ENCODE results near the gene TOR4A.
"Not testable (repeated sequence)": the region's sequence is repeated elsewhere in the genome, so short reads cannot be mapped to it uniquely, and the experiment has no call there.

TOR4A gene

GRCh38 chr9:137239541-137240200, 37.9 kb upstream of the TOR4A start:
- H3K9me3 ChIP-seq (ENCODE audit: control insufficient read depth, low read length); H3K27me3 ChIP-seq (ENCODE audit: control insufficient read depth, insufficient read depth, low read length, poor library complexity, severe bottlenecking); H3K36me3 ChIP-seq (ENCODE audit: control insufficient read depth, insufficient read depth, low read length): not testable (repeated sequence)
- H3K27ac ChIP-seq (ENCODE audit: insufficient read depth, low read depth, low read length, poor library complexity, severe bottlenecking) = peak overlapping the region; percentile 91
- WGBS, 2 experiments = 64 to 65% methylated on average over 27 of the region's 27 CpGs
- peaks cover 50% of the 10 kb centered on the region for H3K4me1 ChIP-seq (ENCODE audit: control insufficient read depth, insufficient read depth, low read length)
- H3K4me3 ChIP-seq (ENCODE audit: insufficient read depth, low read depth, low read length) = peak overlapping the region; percentile 81

- no peaks in the 10 kb centered on the region for H3K9me3 ChIP-seq (ENCODE audit: control insufficient read depth, low read length)
- peaks cover 7% of the 10 kb centered on the region for H3K36me3 ChIP-seq (ENCODE audit: control insufficient read depth, insufficient read depth, low read length)
- H3K27me3 ChIP-seq (ENCODE audit: control insufficient read depth, insufficient read depth, low read length, poor library complexity, severe bottlenecking) = no peaks in the 10 kb centered on the region
- H3K4me1 ChIP-seq (ENCODE audit: control insufficient read depth, insufficient read depth, low read length) = peaks cover 50% of the 10 kb centered on the region
- 0% methylated on average over 58 of the region's 58 CpGs for WGBS, 2 experiments
- peak overlapping the region; percentile 91 for H3K27ac ChIP-seq (ENCODE audit: insufficient read depth, low read depth, low read length, poor library complexity, severe bottlenecking)
- peak overlapping the region; percentile 81 for H3K4me3 ChIP-seq (ENCODE audit: insufficient read depth, low read depth, low read length)
Measured at GRCh38 chr9:137240318-137240840, 37.1 kb upstream of the TOR4A start.

- 0 to 1% methylated on average over 67 of the region's 67 CpGs for WGBS, 2 experiments
Measured at GRCh38 chr9:137240841-137241489, 36.6 kb upstream of the TOR4A start, which contains the start of gene TUBB4B. Gene TUBB4B (plus strand): TSS chr9:137241287. CDS start chr9:137241361, 74 bp downstream.

GRCh38 chr9:137241490-137242268, 35.8 kb upstream of the TOR4A start:
- Histone ChIP-seq H3K27ac (ENCODE audit: insufficient read depth, low read depth, low read length, poor library complexity, severe bottlenecking) (no peak overlapping the region), H3K9me3 (ENCODE audit: control insufficient read depth, low read length) (no peaks in the 10 kb centered on the region), H3K4me3 (ENCODE audit: insufficient read depth, low read depth, low read length) (peak overlapping the region; percentile 80), H3K36me3 (ENCODE audit: control insufficient read depth, insufficient read depth, low read length) (peaks cover 7% of the 10 kb centered on the region), H3K27me3 (ENCODE audit: control insufficient read depth, insufficient read depth, low read length, poor library complexity, severe bottlenecking) (no peaks in the 10 kb centered on the region), H3K4me1 (ENCODE audit: control insufficient read depth, insufficient read depth, low read length) (peaks cover 45% of the 10 kb centered on the region)
- 2 to 3% methylated on average over 83 of the region's 83 CpGs for WGBS, 2 experiments

More at GRCh38 chr9:137240841-137241489, 36.6 kb upstream of the TOR4A start, which contains the start of gene TUBB4B:
- H3K9me3 ChIP-seq (ENCODE audit: control insufficient read depth, low read length) = no peaks in the 10 kb centered on the region
- H3K4me1 ChIP-seq (ENCODE audit: control insufficient read depth, insufficient read depth, low read length) = peaks cover 50% of the 10 kb centered on the region
- peak within 1 kb of the TSS; percentile 91 for H3K27ac ChIP-seq (ENCODE audit: insufficient read depth, low read depth, low read length, poor library complexity, severe bottlenecking)
- peaks cover 7% of the 10 kb centered on the region for H3K36me3 ChIP-seq (ENCODE audit: control insufficient read depth, insufficient read depth, low read length)
- peak within 1 kb of the TSS; percentile 81 for H3K4me3 ChIP-seq (ENCODE audit: insufficient read depth, low read depth, low read length)
- H3K27me3 ChIP-seq (ENCODE audit: control insufficient read depth, insufficient read depth, low read length, poor library complexity, severe bottlenecking) = no peaks in the 10 kb centered on the region

GRCh38 chr9:137242269-137243203, 35.0 kb upstream of the TOR4A start:
- 87 to 88% methylated on average over 36 of the region's 36 CpGs for WGBS, 2 experiments
- Histone ChIP-seq H3K9me3 (ENCODE audit: control insufficient read depth, low read length) (no peaks in the 10 kb centered on the region), H3K27ac (ENCODE audit: insufficient read depth, low read depth, low read length, poor library complexity, severe bottlenecking) (no peak overlapping the region), H3K27me3 (ENCODE audit: control insufficient read depth, insufficient read depth, low read length, poor library complexity, severe bottlenecking) (no peaks in the 10 kb centered on the region), H3K4me3 (ENCODE audit: insufficient read depth, low read depth, low read length) (peak overlapping the region; percentile 80), H3K36me3 (ENCODE audit: control insufficient read depth, insufficient read depth, low read length) (peaks cover 7% of the 10 kb centered on the region), H3K4me1 (ENCODE audit: control insufficient read depth, insufficient read depth, low read length) (peaks cover 41% of the 10 kb centered on the region)

- not testable (repeated sequence) for H3K4me3 ChIP-seq (ENCODE audit: insufficient read depth, low read depth, low read length); H3K9me3 ChIP-seq (ENCODE audit: control insufficient read depth, low read length); H3K27me3 ChIP-seq (ENCODE audit: control insufficient read depth, insufficient read depth, low read length, poor library complexity, severe bottlenecking); H3K36me3 ChIP-seq (ENCODE audit: control insufficient read depth, insufficient read depth, low read length); H3K27ac ChIP-seq (ENCODE audit: insufficient read depth, low read depth, low read length, poor library complexity, severe bottlenecking)
- peaks cover 36% of the 10 kb centered on the region for H3K4me1 ChIP-seq (ENCODE audit: control insufficient read depth, insufficient read depth, low read length)
- 96 to 97% methylated on average over 18 of the region's 18 CpGs for WGBS, 2 experiments
Measured at GRCh38 chr9:137243266-137243625, 34.3 kb upstream of the TOR4A start.

GRCh38 chr9:137243626-137244485, 33.7 kb upstream of the TOR4A start:
- Histone ChIP-seq H3K36me3 (ENCODE audit: control insufficient read depth, insufficient read depth, low read length) (peaks cover 7% of the 10 kb centered on the region), H3K4me1 (ENCODE audit: control insufficient read depth, insufficient read depth, low read length) (peaks cover 34% of the 10 kb centered on the region), H3K4me3 (ENCODE audit: insufficient read depth, low read depth, low read length) (no peak overlapping the region), H3K9me3 (ENCODE audit: control insufficient read depth, low read length) (no peaks in the 10 kb centered on the region), H3K27ac (ENCODE audit: insufficient read depth, low read depth, low read length, poor library complexity, severe bottlenecking) (no peak overlapping the region), H3K27me3 (ENCODE audit: control insufficient read depth, insufficient read depth, low read length, poor library complexity, severe bottlenecking) (no peaks in the 10 kb centered on the region)
- WGBS, 2 experiments = 75 to 80% methylated on average over 15 of the region's 15 CpGs

- Histone ChIP-seq H3K9me3 (ENCODE audit: control insufficient read depth, low read length) (no peaks in the 10 kb centered on the region), H3K27ac (ENCODE audit: insufficient read depth, low read depth, low read length, poor library complexity, severe bottlenecking) (no peak overlapping the region), H3K27me3 (ENCODE audit: control insufficient read depth, insufficient read depth, low read length, poor library complexity, severe bottlenecking) (no peaks in the 10 kb centered on the region), H3K4me3 (ENCODE audit: insufficient read depth, low read depth, low read length) (no peak overlapping the region), H3K4me1 (ENCODE audit: control insufficient read depth, insufficient read depth, low read length) (peaks cover 29% of the 10 kb centered on the region), H3K36me3 (ENCODE audit: control insufficient read depth, insufficient read depth, low read length) (peaks cover 7% of the 10 kb centered on the region)
- WGBS, 2 experiments = 75 to 77% methylated on average over 36 of the region's 36 CpGs
Measured at GRCh38 chr9:137244486-137245449, 32.8 kb upstream of the TOR4A start.
